Measurements from ENCODE around the gene CDK19.

Gene CDK19

GRCh38 chr6:110693296-110693695, 122.0 kb downstream of the CDK19 start:
- Histone ChIP-seq H3K4me3 (replicated peaks; ENCODE audit: low read depth, low read length) (no peak overlapping the region), H3K36me3 (ENCODE audit: control insufficient read depth, insufficient read depth, low read length) (no peaks in the 10 kb centered on the region; the same call in 1 of the 2 replicates), H3K27me3 (replicated peaks; ENCODE audit: control insufficient read depth, insufficient read depth, low read length) (no peaks in the 10 kb centered on the region)
- no peak for DNase-seq (ENCODE audit: extremely low read depth, insufficient read length)
- no peak for TF ChIP-seq CTCF (IDR thresholded peaks at IDR 0.05; ENCODE audit: insufficient read depth, low read length, poor library complexity, severe bottlenecking)

GRCh38 chr6:110690916-110691315, 124.4 kb downstream of the CDK19 start:
- TF ChIP-seq CTCF (IDR thresholded peaks at IDR 0.05; ENCODE audit: insufficient read depth, low read length, poor library complexity, severe bottlenecking): no peak
- Histone ChIP-seq H3K27me3 (replicated peaks; ENCODE audit: control insufficient read depth, insufficient read depth, low read length) (no peaks in the 10 kb centered on the region), H3K36me3 (ENCODE audit: control insufficient read depth, insufficient read depth, low read length) (no peaks in the 10 kb centered on the region; the same call in 1 of the 2 replicates), H3K4me3 (replicated peaks; ENCODE audit: low read depth, low read length) (no peak overlapping the region)
- DNase-seq (ENCODE audit: extremely low read depth, insufficient read length): no peak

GRCh38 chr6:110690106-110690654, 125.1 kb downstream of the CDK19 start:
- Histone ChIP-seq H3K4me3 (replicated peaks; ENCODE audit: low read depth, low read length) (no peak overlapping the region), H3K27me3 (replicated peaks; ENCODE audit: control insufficient read depth, insufficient read depth, low read length) (no peaks in the 10 kb centered on the region), H3K36me3 (ENCODE audit: control insufficient read depth, insufficient read depth, low read length) (no peaks in the 10 kb centered on the region; the same call in 1 of the 2 replicates)
- no peak for DNase-seq (ENCODE audit: extremely low read depth, insufficient read length)
- TF ChIP-seq CTCF (IDR thresholded peaks at IDR 0.05; ENCODE audit: insufficient read depth, low read length, poor library complexity, severe bottlenecking): no peak

GRCh38 chr6:110689275-110689935, 125.9 kb downstream of the CDK19 start:
- no peaks in the 10 kb centered on the region; the same call in 1 of the 2 replicates for H3K36me3 ChIP-seq (ENCODE audit: control insufficient read depth, insufficient read depth, low read length)
- DNase-seq (ENCODE audit: extremely low read depth, insufficient read length): no peak
- H3K27me3 ChIP-seq (replicated peaks; ENCODE audit: control insufficient read depth, insufficient read depth, low read length): no peaks in the 10 kb centered on the region
- no peak overlapping the region for H3K4me3 ChIP-seq (replicated peaks; ENCODE audit: low read depth, low read length)
- TF ChIP-seq CTCF (IDR thresholded peaks at IDR 0.05; ENCODE audit: insufficient read depth, low read length, poor library complexity, severe bottlenecking): no peak

- no peak for DNase-seq (ENCODE audit: extremely low read depth, insufficient read length)
- Histone ChIP-seq H3K36me3 (ENCODE audit: control insufficient read depth, insufficient read depth, low read length) (no peaks in the 10 kb centered on the region; the same call in 1 of the 2 replicates), H3K4me3 (replicated peaks; ENCODE audit: low read depth, low read length) (no peak overlapping the region), H3K27me3 (replicated peaks; ENCODE audit: control insufficient read depth, insufficient read depth, low read length) (no peaks in the 10 kb centered on the region)
- TF ChIP-seq CTCF (IDR thresholded peaks at IDR 0.05; ENCODE audit: insufficient read depth, low read length, poor library complexity, severe bottlenecking): no peak
Observed at GRCh38 chr6:110688661-110689268, 126.5 kb downstream of the CDK19 start.

All from GM06990 (cell line).